Cardiac muscle cell (in vitro differentiated cells and primary cell): ENCODE data around the gene CBLN4. TPM values are rescaled to one million over a fixed set of nuclear protein-coding genes. Genes with fewer than 3 reads are reported as not detected.

Source experiments
- DNase-seq, 2 donors: peaks; one replicate each; pipeline versions ENCODE4 v3.0.0 to v3.0.0-alpha.2; 2010 to 2017; ENCODE audit warnings: low read depth in 1 of 2, low spot score in 1 of 2
- H3K27ac ChIP-seq: fragments of 200-600 bp; sonication (generic); 2 replicates; pipeline ENCODE4 v1.5.1; 2016
- H3K27me3 ChIP-seq: fragments of 200-600 bp; sonication (generic); 2 replicates; pipeline ENCODE4 v1.6.0; 2016; ENCODE audit warnings: control low read depth
- H3K36me3 ChIP-seq: fragments of 200-600 bp; sonication (generic); 2 replicates; pipeline ENCODE4 v1.5.1; 2016; ENCODE audit warnings: control low read depth
- H3K4me1 ChIP-seq: fragments of 200-600 bp; sonication (generic); 2 replicates; pipeline ENCODE4 v1.8.1; 2017; ENCODE audit warnings: low read depth, mild to moderate bottlenecking, mixed run types
- H3K4me3 ChIP-seq: fragments of 200-600 bp; sonication (generic); 2 replicates; pipeline ENCODE4 v1.5.1; 2016; ENCODE audit warnings: mild to moderate bottlenecking
- H3K9me3 ChIP-seq: fragments of 200-600 bp; sonication (generic); 2 replicates; pipeline ENCODE4 v1.5.1; 2017; ENCODE audit warnings: low read depth, mild to moderate bottlenecking, control low read depth
- CTCF ChIP-seq: IDR thresholded peaks from 2 replicates; pipeline ENCODE4 v1.5.1; 2012; ENCODE audit warnings: low read depth, mild to moderate bottlenecking, low read length
- polyA plus RNA-seq: library from polyadenylated mRNA; unstranded; fragments of >200 nt; fragmentation: Nextera tagmentation; extraction: Ambion mirVana; gene quantifications from 2 replicates; pipeline ENCODE4 v1.2.1, GENCODE V29; 2016
- total RNA-seq: library from RNA; depleted of rRNA; stranded (reverse); fragments of >200 nt; gene quantifications from 2 replicates; pipeline ENCODE4 v1.2.3, GENCODE V29; 2016

Gene CBLN4
- total and polyA plus RNA-seq, 2 experiments from 2014 or later, result not detected

GRCh38 chr20:55964790-55965189 lies 40.5 kb downstream of the CBLN4 start:
- no peaks in the 10 kb centered on the region for H3K36me3 ChIP-seq
- TF ChIP-seq CTCF, result no peak

GRCh38 chr20:55961376-55962330 lies 43.7 kb downstream of the CBLN4 start:
- Histone ChIP-seq H3K4me3 (no peak overlapping the region), H3K9me3 (peaks cover 5% of the 10 kb centered on the region), H3K27ac (no peak overlapping the region), H3K4me1 (no peaks in the 10 kb centered on the region), H3K36me3 (no peaks in the 10 kb centered on the region), H3K27me3 (no peaks in the 10 kb centered on the region)
- TF ChIP-seq CTCF, result no peak
- no peak for DNase-seq

More at GRCh38 chr20:55964790-55965189, 40.5 kb downstream of the CBLN4 start:
- H3K9me3 ChIP-seq, result no peaks in the 10 kb centered on the region
- H3K4me3 ChIP-seq, result no peak overlapping the region
- no peaks in the 10 kb centered on the region for H3K4me1 ChIP-seq
- H3K27ac ChIP-seq, result no peak overlapping the region
- H3K27me3 ChIP-seq, result no peaks in the 10 kb centered on the region
- no peak for DNase-seq

DNA sequence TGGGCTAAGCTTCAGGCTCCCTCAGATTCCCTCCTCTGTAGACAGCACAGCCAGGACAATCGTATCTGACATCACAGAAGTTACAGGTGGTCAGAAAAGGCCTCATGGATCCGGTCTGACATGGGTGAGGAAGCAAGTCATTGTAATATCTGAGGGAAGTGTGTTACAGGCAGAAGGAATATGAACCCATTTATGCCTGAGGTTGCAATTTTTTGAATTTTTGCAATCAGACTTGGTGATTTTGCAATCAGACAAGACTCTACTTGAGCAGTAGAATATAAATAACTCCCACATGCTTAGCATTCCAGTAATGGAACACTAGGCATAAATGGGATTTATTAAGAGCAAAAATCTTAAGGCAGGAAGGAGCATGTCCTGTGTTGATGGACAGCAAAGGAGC lies 52.1 kb downstream of the CBLN4 start:
- no peak for DNase-seq
- no peak for TF ChIP-seq CTCF

DNA sequence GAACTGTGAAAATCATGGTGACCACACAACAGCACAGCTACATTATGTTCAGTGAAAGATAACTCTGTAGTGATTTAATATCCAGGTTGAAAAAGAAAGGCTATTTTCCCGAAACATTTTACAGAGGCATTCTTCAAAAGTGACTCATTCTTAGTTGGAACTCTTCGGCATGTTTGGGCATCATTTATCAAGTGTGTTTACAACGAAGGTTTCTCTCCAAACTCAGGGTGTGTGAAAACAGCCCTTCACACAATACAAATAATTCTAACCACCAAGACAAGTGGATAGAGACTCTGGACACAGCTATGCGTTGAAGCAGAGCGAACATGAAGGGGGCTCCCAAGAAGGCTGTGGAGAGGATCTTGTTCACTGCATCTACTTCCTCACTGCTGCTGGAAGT lies 57.6 kb downstream of the CBLN4 start:
- Histone ChIP-seq H3K4me1 (no peaks in the 10 kb centered on the region), H3K27ac (no peak overlapping the region), H3K36me3 (no peaks in the 10 kb centered on the region), H3K9me3 (no peaks in the 10 kb centered on the region), H3K27me3 (no peaks in the 10 kb centered on the region), H3K4me3 (no peak overlapping the region)
- no peak for TF ChIP-seq CTCF
- no peak for DNase-seq

More for the DNA sequence above, 52.1 kb downstream of the CBLN4 start:
- no peaks in the 10 kb centered on the region for H3K27me3 ChIP-seq
- H3K9me3 ChIP-seq, result peaks cover under 1% of the 10 kb centered on the region
- no peak overlapping the region for H3K27ac ChIP-seq
- H3K4me1 ChIP-seq, result no peaks in the 10 kb centered on the region
- H3K36me3 ChIP-seq, result no peaks in the 10 kb centered on the region
- no peak overlapping the region for H3K4me3 ChIP-seq

Other genes starting within 250 kb of the CBLN4 start
- gene MC3R, start 243.2 kb upstream of the CBLN4 start, total RNA-seq, result not detected in 2 replicates
- not detected in 2 replicates for gene MC3R, start 243.2 kb upstream of the CBLN4 start, polyA plus RNA-seq